ENCODE results near the gene EYS.

GRCh38 chr6:64520050-64520449, 1187.0 kb downstream of the EYS start:
- TF ChIP-seq CTCF (IDR thresholded peaks at IDR 0.05) (no peak), POLR2A (IDR thresholded peaks at IDR 0.05) (no peak)
